ENCODE data around the gene IGFALS. TPM values are rescaled to one million over a fixed set of nuclear protein-coding genes. Genes with fewer than 3 reads are reported as not detected.

The IGFALS gene
- polyA plus RNA-seq, 3 donors, result 1.4 to 4.0 (median 2.1) TPM

GRCh38 chr16:1792836-1793577 lies 498 bp downstream of the IGFALS start:
- DNase-seq (ENCODE audit: extremely low read depth in 1 of 11, low read depth in 9 of 11, low spot score in 4 of 11), result no peak

DNA sequence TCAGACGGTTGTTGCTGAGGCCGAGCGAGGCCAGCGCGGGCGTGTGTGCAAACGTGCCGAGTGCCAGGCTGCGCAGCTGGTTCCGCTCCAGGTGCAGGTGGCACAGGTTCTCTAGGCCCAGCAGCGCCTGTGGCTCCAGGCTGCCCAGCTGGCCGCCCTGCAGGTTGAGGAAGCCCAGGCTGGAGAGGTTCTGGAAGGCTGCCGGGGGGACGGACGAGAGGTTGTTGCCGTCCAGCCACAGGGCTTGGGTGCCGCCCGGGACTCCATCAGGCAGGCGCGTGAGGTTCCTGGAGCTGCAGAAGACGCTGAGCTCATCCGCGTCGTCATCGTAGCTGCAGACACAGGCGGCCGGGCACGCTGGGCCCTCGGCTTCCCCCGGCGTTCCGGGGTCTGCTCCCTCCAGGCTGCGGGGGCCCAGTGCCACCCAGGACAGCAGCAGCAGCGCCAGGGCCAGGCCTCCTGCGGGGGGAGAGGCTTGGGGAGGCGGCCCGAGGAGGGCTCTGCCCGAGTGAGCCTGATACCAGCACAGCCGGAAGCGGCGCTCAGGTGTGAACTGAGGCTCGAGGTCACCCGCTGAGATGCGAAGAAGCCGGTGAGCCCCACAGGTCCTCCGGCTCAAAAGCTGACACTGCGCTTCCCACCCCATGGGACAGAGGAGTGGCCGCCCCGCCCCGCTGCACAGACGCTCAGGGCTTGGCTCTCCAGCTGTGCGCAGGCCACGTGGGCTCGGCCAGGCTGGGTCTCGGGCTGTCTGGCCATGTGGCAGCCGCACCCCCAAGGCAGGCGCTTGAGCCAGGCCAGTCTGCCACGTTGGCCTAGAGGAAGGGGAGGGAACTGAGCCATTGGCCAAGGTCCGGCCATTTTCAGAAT lies 1.3 kb downstream of the IGFALS start:
- no peak for DNase-seq (ENCODE audit: extremely low read depth in 1 of 11, low read depth in 9 of 11, low spot score in 4 of 11)

GRCh38 chr16:1791256-1791942 lies 2.1 kb downstream of the IGFALS start:
- DNase-seq (ENCODE audit: extremely low read depth in 1 of 11, low read depth in 9 of 11, low spot score in 4 of 11), result no peak

GRCh38 chr16:1790611-1791255 lies 2.8 kb downstream of the IGFALS start:
- DNase-seq (ENCODE audit: extremely low read depth in 1 of 11, low read depth in 9 of 11, low spot score in 4 of 11), result no peak

DNA sequence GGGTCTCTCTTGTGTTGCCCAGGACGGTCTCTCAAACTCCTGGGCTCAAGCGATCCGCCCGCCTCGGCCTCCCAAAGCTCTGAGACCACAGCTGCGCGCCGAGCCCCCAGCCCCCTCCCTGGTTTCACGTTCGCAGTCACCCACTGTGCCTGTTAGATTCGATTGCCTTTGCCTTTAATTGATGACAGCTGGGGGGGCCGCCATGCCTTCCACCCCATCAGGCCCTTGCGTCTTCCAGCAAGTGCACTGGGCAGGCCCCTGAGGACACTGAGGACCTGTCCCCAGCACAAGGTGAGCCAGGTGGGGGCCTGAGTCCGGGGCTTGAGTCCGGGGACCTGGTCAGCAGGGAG lies 3.3 kb downstream of the IGFALS start:
- DNase-seq (ENCODE audit: extremely low read depth in 1 of 11, low read depth in 9 of 11, low spot score in 4 of 11), result no peak

- DNase-seq (ENCODE audit: extremely low read depth in 1 of 11, low read depth in 9 of 11, low spot score in 4 of 11), result no peak
These were observed 3.9 kb downstream of the IGFALS start for GRCh38 chr16:1789643-1790045.

GRCh38 chr16:1788708-1789100 lies 4.8 kb downstream of the IGFALS start:
- no peak for DNase-seq (ENCODE audit: extremely low read depth in 1 of 11, low read depth in 9 of 11, low spot score in 4 of 11)

DNA sequence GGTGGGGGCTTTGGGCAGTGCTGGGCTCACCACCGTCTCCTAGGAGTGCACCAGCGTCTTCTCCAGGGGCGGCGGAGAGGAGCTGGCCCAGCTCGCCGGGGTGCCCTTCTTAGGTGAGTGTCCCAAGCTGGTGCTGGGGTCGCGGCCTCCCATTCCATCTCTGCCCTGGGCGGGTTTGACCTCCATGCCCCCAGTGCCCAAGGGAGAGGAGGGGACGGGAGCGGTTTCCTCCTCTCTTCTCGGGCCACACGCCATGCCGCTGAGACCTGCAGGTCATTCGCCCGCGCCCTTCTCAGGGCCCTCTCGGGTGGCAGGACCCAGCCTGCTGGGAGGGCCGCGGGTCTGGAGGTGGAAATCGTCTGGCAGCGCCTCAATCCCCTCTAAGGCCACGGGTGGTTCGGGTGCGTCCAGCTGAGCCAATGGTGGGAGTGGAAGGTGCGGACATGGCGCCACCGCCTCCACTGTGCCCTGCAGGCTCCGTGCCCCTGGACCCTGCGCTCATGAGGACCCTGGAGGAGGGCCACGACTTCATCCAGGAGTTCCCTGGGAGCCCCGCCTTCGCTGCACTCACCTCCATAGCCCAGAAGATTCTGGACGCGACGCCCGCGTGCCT lies 5.3 kb downstream of the IGFALS start:
- DNase-seq (ENCODE audit: extremely low read depth in 1 of 11, low read depth in 9 of 11, low spot score in 4 of 11), result no peak

DNA sequence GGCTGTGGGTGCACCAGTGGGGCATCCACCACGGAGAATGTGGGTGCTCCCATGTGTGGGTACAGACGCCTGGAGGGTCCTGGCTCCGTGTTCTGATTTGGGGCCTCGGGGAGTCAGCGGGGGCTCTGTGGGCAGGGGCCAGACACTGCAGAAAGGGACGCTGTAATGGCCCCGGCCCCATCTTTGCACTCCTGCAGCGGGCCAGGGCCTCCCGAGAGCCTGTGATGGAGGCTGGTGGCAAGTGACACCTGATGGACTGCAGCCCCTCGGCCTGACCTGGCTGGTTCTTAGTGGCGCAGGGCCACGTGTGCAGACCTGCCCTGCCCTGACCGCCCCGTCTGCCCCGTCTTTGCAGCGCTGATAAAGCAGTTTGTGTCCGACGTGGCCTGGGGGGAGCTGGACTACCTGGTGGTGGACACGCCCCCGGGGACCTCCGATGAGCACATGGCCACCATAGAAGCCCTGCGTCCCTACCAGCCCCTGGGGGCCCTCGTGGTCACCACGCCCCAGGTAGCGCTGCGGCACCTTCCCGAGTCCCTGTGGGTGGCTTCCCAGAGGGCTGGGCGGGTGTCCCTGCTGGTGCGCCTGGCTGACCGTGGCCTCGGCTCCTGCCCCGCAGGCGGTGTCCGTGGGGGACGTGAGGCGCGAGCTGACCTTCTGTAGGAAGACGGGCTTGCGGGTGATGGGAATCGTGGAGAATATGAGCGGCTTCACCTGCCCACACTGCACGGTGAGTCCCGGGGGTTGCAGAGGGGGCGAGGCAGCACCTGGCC lies 6.0 kb downstream of the IGFALS start:
- DNase-seq (ENCODE audit: extremely low read depth in 1 of 11, low read depth in 9 of 11, low spot score in 4 of 11), result no peak

DNA sequence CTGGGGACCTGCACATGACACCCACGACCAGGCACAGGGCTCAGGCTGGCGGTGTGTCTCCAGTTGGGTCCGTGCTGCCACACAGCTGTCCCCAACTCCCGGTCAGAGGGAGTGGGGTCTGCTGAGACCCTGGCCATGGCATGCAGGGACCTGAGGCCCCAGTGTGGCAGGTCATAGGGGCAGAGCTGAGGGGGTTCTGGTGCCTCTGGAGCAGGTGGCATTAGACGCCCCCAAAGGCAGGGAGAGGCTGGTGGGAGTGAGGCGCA lies 6.5 kb downstream of the IGFALS start:
- DNase-seq (ENCODE audit: extremely low read depth in 1 of 11, low read depth in 9 of 11, low spot score in 4 of 11), result no peak

- no peak for DNase-seq (ENCODE audit: extremely low read depth in 1 of 11, low read depth in 9 of 11, low spot score in 4 of 11)
These were observed 7.1 kb downstream of the IGFALS start for GRCh38 chr16:1786242-1787055.

DNA sequence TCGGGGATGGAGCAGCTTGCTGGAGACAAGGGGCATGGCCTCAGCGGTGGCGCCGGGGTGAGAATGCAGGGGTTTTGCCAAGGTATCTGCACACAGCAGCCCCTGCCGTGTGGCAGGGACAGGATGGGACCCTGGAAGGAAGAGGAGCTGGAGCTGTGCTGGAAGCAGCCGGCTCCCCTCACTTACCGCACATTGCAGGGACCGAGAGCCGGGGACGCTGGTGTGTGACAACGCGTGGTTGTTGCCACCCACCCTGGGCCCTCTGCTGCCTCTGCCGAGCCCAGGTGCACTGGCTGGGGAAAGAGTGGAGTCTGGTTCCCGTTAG lies 7.7 kb downstream of the IGFALS start:
- DNase-seq (ENCODE audit: extremely low read depth in 1 of 11, low read depth in 9 of 11, low spot score in 4 of 11), result no peak

- DNase-seq (ENCODE audit: extremely low read depth in 1 of 11, low read depth in 9 of 11, low spot score in 4 of 11), result no peak
These were observed 8.3 kb downstream of the IGFALS start for GRCh38 chr16:1784977-1785845.

DNA sequence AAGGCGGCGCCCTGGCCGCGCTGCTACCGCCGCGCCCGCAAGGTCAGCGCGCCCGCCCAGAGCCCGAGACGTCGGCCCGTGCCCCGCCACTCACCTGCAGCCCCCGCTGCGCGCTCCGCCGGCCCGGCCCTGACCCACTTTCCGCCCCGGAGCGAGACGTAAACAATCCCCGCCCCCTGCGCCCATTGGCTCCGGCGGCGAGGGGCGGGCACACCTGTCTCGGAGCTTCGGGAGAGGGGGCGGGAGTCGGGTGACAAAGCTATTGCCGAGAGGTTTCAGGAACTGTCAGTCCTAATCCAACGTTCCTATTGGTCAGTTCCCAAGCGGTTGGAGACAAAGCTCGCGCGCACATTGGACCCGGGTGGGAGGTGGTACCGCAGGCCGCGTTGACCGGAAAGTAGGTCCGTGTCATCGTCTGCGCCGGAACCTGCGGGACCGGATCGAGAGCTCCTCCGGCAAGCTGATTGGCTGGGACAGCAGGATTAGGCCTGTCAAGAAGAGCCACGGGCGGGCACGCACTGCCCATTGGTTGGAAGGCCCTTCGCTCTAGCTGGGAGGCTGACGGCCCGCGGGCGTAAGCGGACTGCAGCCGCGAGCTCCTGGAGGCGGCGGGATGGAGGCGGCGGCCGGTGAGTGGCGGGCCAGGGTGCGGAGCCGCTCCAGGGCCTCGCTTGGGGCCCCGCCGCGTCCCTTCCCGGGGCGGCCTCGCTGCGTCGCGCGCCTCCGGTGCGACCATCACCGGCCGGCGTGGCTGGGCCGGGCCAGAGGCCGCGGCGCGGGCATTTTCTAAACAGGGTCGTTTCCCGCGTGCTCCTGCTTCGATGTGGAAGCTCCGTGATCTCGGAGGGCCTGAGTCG lies 10.9 kb downstream of the IGFALS start, which contains the start of the genes NUBP2 and SPSB3:
Gene NUBP2, plus strand, starts transcription at position 553 of the 857 bp plus-strand sequence. Its CDS starts 61 bp downstream, at position 614.
Gene SPSB3, minus strand, starts transcription at position 164 of the 857 bp plus-strand sequence. CDS start 1,088 bp downstream, outside the sequence.
- DNase-seq (ENCODE audit: extremely low read depth in 1 of 11, low read depth in 9 of 11, low spot score in 4 of 11), result peak; percentile 98 to 100 (median 100)

GRCh38 chr16:1781758-1782407 lies 11.6 kb downstream of the IGFALS start:
- DNase-seq (ENCODE audit: extremely low read depth in 1 of 11, low read depth in 9 of 11, low spot score in 4 of 11), result no peak
